ENCODE results near the gene SAP25.

The SAP25 gene

DNA sequence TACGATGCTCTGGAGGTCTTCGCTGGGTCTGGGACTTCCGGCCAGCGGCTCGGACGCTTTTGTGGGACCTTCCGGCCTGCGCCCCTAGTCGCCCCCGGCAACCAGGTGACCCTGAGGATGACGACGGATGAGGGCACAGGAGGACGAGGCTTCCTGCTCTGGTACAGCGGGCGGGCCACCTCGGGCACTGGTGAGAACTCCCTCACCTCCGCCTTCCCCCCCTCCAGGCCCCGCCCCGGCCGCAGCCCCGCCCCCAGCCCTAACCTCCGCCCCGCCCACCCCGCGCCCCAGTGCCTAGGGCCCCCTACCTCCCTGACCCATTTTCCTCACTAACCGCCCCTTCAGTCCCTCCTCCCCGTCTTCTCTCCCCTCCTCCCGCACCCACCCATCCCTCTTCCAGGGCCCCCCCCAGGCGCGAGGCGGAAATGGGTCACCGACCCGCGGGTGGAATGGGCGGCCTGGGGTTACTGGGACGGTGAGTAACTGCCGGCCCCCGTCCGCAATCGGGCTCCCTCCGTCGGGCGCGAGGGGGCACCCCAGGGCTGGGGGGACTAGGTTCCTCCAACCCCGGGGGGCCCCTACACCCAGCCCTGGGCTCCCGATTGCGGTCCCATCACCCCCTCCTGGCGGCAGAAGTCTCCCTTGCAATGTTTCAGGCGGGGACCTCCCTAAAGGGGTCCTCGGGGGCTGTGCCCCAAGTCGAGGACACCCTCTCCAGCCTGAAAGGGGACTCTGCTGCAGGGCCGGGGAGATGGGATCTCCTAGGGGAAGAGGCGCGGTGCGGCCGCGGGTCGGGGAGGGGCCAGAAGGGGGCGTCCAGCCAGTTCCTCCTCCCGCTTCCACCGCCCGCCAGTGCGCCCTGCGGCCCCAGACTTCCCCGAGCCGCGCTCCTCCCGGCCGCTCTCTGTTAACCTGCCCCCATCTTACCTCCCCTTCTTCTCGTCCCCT lies 30.6 kb upstream of the SAP25 start:
- Histone ChIP-seq H3K9me2 (ENCODE audit: low read depth, low read length) (no peaks in the 10 kb centered on the region), H3K9ac (ENCODE audit: low read length) (peak overlapping the region; percentile 56), H3K4me3 (ENCODE audit: low read depth, low read length, poor library complexity, severe bottlenecking) (peak overlapping the region; percentile 60), H3K36me3 (ENCODE audit: insufficient read depth, low read length) (no peaks in the 10 kb centered on the region), H3F3A (ENCODE audit: insufficient read depth, low read length) (no peaks in the 10 kb centered on the region), H2AFZ (ENCODE audit: low read length) (peak overlapping the region; percentile 65; the same call in 1 of the 2 replicates), H3K27me3 (ENCODE audit: insufficient read depth, low read length) (no peaks in the 10 kb centered on the region; the same call in 1 of the 2 replicates), H3K27ac (ENCODE audit: low read depth, low read length, poor library complexity, severe bottlenecking) (no peak overlapping the region), H4K20me1 (ENCODE audit: insufficient read depth, low read length) (no peaks in the 10 kb centered on the region), H3K4me2 (ENCODE audit: low read length) (peak overlapping the region; percentile 72), H3K4me1 (ENCODE audit: insufficient read depth, low read length, severe bottlenecking) (peaks cover 16% of the 10 kb centered on the region), H3K9me3 (ENCODE audit: low read length) (no peaks in the 10 kb centered on the region), H3K79me2 (ENCODE audit: insufficient read depth, low read length) (no peaks in the 10 kb centered on the region)
- TF ChIP-seq, protein P1, sequence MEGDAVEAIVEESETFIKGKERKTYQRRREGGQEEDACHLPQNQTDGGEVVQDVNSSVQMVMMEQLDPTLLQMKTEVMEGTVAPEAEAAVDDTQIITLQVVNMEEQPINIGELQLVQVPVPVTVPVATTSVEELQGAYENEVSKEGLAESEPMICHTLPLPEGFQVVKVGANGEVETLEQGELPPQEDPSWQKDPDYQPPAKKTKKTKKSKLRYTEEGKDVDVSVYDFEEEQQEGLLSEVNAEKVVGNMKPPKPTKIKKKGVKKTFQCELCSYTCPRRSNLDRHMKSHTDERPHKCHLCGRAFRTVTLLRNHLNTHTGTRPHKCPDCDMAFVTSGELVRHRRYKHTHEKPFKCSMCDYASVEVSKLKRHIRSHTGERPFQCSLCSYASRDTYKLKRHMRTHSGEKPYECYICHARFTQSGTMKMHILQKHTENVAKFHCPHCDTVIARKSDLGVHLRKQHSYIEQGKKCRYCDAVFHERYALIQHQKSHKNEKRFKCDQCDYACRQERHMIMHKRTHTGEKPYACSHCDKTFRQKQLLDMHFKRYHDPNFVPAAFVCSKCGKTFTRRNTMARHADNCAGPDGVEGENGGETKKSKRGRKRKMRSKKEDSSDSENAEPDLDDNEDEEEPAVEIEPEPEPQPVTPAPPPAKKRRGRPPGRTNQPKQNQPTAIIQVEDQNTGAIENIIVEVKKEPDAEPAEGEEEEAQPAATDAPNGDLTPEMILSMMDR (IDR thresholded peaks at IDR 0.05; ENCODE audit: low read length), result peak; percentile 81
- no peak for TF ChIP-seq EZH2 (IDR thresholded peaks at IDR 0.05; ENCODE audit: borderline replicate concordance, low read length)

DNA sequence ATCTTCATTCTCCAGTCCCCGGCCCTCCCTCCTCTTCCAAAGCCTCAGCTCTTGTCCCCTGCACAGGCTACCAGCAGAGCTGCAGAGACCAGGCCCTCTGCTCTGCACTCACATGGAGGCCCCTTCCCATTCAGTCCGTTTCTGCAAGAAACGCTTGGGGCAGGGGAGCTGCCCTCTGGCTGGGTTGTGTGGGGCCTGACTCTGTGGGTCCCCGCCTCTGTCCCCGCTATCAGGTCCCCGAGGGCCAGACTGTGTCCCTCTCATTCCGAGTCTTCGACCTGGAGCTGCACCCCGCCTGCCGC lies 30.0 kb upstream of the SAP25 start:
- H3K4me1 ChIP-seq (ENCODE audit: insufficient read depth, low read length, severe bottlenecking), result peaks cover 16% of the 10 kb centered on the region
- TF ChIP-seq, protein P1 (IDR thresholded peaks at IDR 0.05; ENCODE audit: low read length), result no peak
- TF ChIP-seq EZH2 (IDR thresholded peaks at IDR 0.05; ENCODE audit: borderline replicate concordance, low read length), result no peak
- no peaks in the 10 kb centered on the region for H4K20me1 ChIP-seq (ENCODE audit: insufficient read depth, low read length)
- no peaks in the 10 kb centered on the region for H3K36me3 ChIP-seq (ENCODE audit: insufficient read depth, low read length)
- H2AFZ ChIP-seq (ENCODE audit: low read length), result peak overlapping the region; percentile 65; the same call in 1 of the 2 replicates
- H3K79me2 ChIP-seq (ENCODE audit: insufficient read depth, low read length), result no peaks in the 10 kb centered on the region
- H3K9ac ChIP-seq (ENCODE audit: low read length), result peak overlapping the region; percentile 56; the same call in 1 of the 2 replicates
- H3K4me3 ChIP-seq (ENCODE audit: low read depth, low read length, poor library complexity, severe bottlenecking), result peak overlapping the region; percentile 60
- H3K27me3 ChIP-seq (ENCODE audit: insufficient read depth, low read length), result no peaks in the 10 kb centered on the region; the same call in 1 of the 2 replicates
- H3K27ac ChIP-seq (ENCODE audit: low read depth, low read length, poor library complexity, severe bottlenecking), result no peak overlapping the region
- H3K9me3 ChIP-seq (ENCODE audit: low read length), result no peaks in the 10 kb centered on the region
- H3F3A ChIP-seq (ENCODE audit: insufficient read depth, low read length), result no peaks in the 10 kb centered on the region
- H3K9me2 ChIP-seq (ENCODE audit: low read depth, low read length), result no peaks in the 10 kb centered on the region
- H3K4me2 ChIP-seq (ENCODE audit: low read length), result peak overlapping the region; percentile 72

DNA sequence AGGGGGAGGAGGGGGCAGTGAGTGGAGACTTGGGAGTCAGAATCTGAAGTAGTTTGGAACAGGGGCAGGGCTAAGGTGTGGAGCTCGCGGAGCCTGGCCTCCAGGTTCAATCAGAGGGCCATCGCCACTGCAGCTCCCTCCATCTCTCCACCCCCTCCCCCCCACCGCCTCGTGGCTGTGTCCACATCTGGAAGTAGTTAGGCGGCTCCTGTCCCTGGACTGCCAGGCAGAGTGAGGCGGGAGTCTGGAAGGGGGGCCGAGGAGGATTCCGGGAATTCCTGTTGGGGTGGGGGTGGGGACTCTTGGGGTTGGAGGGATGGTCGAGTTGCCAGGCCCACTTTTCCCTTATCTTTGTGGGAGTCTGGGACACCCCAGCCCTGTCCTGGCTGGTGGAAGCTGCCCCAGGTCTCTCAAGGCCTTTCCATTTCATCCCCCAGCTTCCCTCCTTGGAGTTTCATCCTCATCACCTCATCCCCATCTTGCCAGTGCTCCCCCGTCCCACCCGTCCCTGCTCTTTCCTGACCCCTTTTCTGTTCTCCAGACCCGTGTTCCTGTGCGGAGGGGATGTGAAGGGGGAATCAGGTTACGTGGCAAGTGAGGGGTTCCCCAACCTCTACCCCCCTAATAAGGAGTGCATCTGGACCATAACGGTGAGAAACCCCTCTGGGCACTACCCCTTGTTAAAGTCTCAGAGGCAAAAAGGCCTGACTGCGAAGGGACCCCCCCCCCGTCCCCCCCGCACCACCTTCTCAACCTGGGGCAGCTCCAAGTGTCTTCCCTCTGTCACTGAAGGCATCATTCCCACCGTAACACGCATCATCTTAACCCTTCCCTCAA lies 29.4 kb upstream of the SAP25 start:
- TF ChIP-seq EZH2 (IDR thresholded peaks at IDR 0.05; ENCODE audit: borderline replicate concordance, low read length), result no peak
- TF ChIP-seq, protein P1 (IDR thresholded peaks at IDR 0.05; ENCODE audit: low read length), result no peak
- Histone ChIP-seq H3K36me3 (ENCODE audit: insufficient read depth, low read length) (no peaks in the 10 kb centered on the region), H3K4me1 (ENCODE audit: insufficient read depth, low read length, severe bottlenecking) (peaks cover 16% of the 10 kb centered on the region), H2AFZ (ENCODE audit: low read length) (no peak overlapping the region), H3K27me3 (ENCODE audit: insufficient read depth, low read length) (no peaks in the 10 kb centered on the region; the same call in 1 of the 2 replicates), H3K79me2 (ENCODE audit: insufficient read depth, low read length) (no peaks in the 10 kb centered on the region), H3K9ac (ENCODE audit: low read length) (peak overlapping the region; percentile 56; the same call in 1 of the 2 replicates), H4K20me1 (ENCODE audit: insufficient read depth, low read length) (no peaks in the 10 kb centered on the region), H3F3A (ENCODE audit: insufficient read depth, low read length) (no peaks in the 10 kb centered on the region), H3K27ac (ENCODE audit: low read depth, low read length, poor library complexity, severe bottlenecking) (no peak overlapping the region), H3K4me2 (ENCODE audit: low read length) (peak overlapping the region; percentile 72), H3K4me3 (ENCODE audit: low read depth, low read length, poor library complexity, severe bottlenecking) (peak overlapping the region; percentile 60), H3K9me2 (ENCODE audit: low read depth, low read length) (no peaks in the 10 kb centered on the region), H3K9me3 (ENCODE audit: low read length) (no peaks in the 10 kb centered on the region)

Data from OCI-LY1 (cell line).